ENCODE data around the gene KCNK7. TPM values are rescaled to one million over a fixed set of nuclear protein-coding genes. Genes with fewer than 3 reads are reported as not detected.

The KCNK7 gene
- total RNA-seq, 6 donors from 2014 or later, result 0.59 to 3.7 (median 1.7) TPM; not detected in 1

GRCh38 chr11:65627202-65627601 lies 31.6 kb upstream of the KCNK7 start:
- ATAC-seq (ENCODE audit: low FRiP score in 2 of 2), result no peak
- TF ChIP-seq POLR2A (IDR thresholded peaks at IDR 0.05) (no peak), EP300 (IDR thresholded peaks at IDR 0.05) (no peak), POLR2AphosphoS5 (IDR thresholded peaks at IDR 0.05) (no peak)
- TF ChIP-seq, protein P1, sequence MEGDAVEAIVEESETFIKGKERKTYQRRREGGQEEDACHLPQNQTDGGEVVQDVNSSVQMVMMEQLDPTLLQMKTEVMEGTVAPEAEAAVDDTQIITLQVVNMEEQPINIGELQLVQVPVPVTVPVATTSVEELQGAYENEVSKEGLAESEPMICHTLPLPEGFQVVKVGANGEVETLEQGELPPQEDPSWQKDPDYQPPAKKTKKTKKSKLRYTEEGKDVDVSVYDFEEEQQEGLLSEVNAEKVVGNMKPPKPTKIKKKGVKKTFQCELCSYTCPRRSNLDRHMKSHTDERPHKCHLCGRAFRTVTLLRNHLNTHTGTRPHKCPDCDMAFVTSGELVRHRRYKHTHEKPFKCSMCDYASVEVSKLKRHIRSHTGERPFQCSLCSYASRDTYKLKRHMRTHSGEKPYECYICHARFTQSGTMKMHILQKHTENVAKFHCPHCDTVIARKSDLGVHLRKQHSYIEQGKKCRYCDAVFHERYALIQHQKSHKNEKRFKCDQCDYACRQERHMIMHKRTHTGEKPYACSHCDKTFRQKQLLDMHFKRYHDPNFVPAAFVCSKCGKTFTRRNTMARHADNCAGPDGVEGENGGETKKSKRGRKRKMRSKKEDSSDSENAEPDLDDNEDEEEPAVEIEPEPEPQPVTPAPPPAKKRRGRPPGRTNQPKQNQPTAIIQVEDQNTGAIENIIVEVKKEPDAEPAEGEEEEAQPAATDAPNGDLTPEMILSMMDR (IDR thresholded peaks at IDR 0.05), result no peak
- H3K36me3 ChIP-seq, result peaks cover 54 to 98% (median 88%) of the 10 kb centered on the region in 4 donors

DNA sequence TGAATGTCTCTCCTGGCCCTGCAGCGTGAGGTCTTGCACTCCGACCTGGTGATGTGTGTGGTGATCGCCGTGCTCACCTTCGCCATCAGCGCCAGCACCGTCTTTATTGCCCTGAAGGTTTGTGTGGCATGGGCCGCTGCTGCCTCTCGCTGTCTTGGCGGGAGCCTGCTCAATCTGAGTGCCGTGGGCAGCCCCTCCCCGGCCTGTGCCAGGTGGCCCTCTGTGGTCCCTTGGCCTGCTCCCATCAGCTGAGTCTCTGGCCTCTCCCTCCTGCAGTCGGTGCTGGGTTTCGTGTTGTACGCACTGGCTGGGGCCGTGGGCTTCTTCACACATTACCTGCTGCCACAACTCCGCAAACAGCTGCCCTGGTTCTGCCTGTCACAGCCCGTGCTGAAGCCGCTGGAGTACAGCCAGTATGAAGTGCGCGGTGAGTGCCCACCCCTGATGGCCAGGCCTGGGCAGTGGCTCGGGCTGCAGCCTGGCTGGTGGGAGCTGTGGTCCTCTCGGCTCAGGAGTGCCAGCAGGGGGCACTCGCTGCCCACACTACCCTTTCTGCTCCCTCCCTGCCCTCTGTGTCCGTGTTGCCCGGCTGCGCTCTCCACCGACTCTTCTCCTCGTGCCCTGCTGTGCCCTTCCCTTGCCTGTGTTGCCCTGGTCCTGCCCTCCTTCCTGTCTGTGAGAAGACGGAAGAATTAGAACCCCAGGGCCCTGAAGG lies 30.2 kb upstream of the KCNK7 start:
- Histone ChIP-seq H3K27me3 (no peaks in the 10 kb centered on the region), H3K9me3 (no peaks in the 10 kb centered on the region), H3K36me3 (peaks cover 52 to 98% (median 84%) of the 10 kb centered on the region in 4 donors), H3K4me1 (peaks cover 0 to 11% (median 6%) of the 10 kb centered on the region in 4 donors), H3K27ac (peak overlapping the region in 2 of 4 donors; percentile 27 to 33), H3K4me3 (no peak overlapping the region)
- DNase-seq (peak; percentile 71 to 84), ATAC-seq (ENCODE audit: low FRiP score in 2 of 2) (peak; percentile 63 to 78)
- WGBS, 2 donors, result 58 to 65% methylated on average over 26 to 27 of the region's 30 CpGs
- TF ChIP-seq, protein P1 (IDR thresholded peaks at IDR 0.05), result peak; percentile 65 to 90 (median 85)
- no peak for TF ChIP-seq EP300 (IDR thresholded peaks at IDR 0.05)

More at GRCh38 chr11:65627202-65627601, 31.6 kb upstream of the KCNK7 start:
- Histone ChIP-seq H3K9me3 (no peaks in the 10 kb centered on the region), H3K4me1 (peaks cover 0 to 10% (median 5%) of the 10 kb centered on the region in 4 donors), H3K27me3 (no peaks in the 10 kb centered on the region), H3K4me3 (no peak overlapping the region), H3K27ac (no peak overlapping the region)
- DNase-seq, result peak in 1 of 2 donors; percentile 52
- WGBS, 2 donors, result 96% methylated on average over 13 of the region's 13 CpGs

GRCh38 chr11:65624931-65625627 lies 29.5 kb upstream of the KCNK7 start:
- Histone ChIP-seq H3K4me1 (peaks cover 0 to 14% (median 6%) of the 10 kb centered on the region in 4 donors), H3K9me3 (no peaks in the 10 kb centered on the region), H3K27ac (no peak overlapping the region), H3K36me3 (peaks cover 45 to 98% (median 84%) of the 10 kb centered on the region in 4 donors), H3K27me3 (no peaks in the 10 kb centered on the region), H3K4me3 (no peak overlapping the region)
- TF ChIP-seq POLR2AphosphoS5 (IDR thresholded peaks at IDR 0.05) (no peak), POLR2A (IDR thresholded peaks at IDR 0.05) (no peak), EP300 (IDR thresholded peaks at IDR 0.05) (no peak)
- TF ChIP-seq, protein P1 (IDR thresholded peaks at IDR 0.05), result no peak
- DNase-seq, result peak in 1 of 2 donors; percentile 67
- ATAC-seq (ENCODE audit: low FRiP score in 2 of 2), result no peak
- WGBS, 2 donors, result 93% methylated on average over 29 of the region's 30 CpGs; no CpG with 5 or more reads in 1 of the 2 donors

GRCh38 chr11:65623852-65624616 lies 28.4 kb upstream of the KCNK7 start:
- no peak for TF ChIP-seq POLR2AphosphoS5 (IDR thresholded peaks at IDR 0.05)
- TF ChIP-seq EP300 (IDR thresholded peaks at IDR 0.05), result no peak
- TF ChIP-seq POLR2A (IDR thresholded peaks at IDR 0.05), result no peak
- TF ChIP-seq, protein P1 (IDR thresholded peaks at IDR 0.05), result no peak
- no peaks in the 10 kb centered on the region for H3K27me3 ChIP-seq
- H3K36me3 ChIP-seq, result peaks cover 40 to 98% (median 84%) of the 10 kb centered on the region in 4 donors
- no peak for ATAC-seq (ENCODE audit: low FRiP score in 2 of 2)
- no peak overlapping the region for H3K27ac ChIP-seq
- H3K4me3 ChIP-seq, result no peak overlapping the region
- peak in 1 of 2 donors; percentile 61 for DNase-seq
- peaks cover 0 to 17% (median 6%) of the 10 kb centered on the region in 4 donors for H3K4me1 ChIP-seq
- 90 to 95% methylated on average over 18 to 22 of the region's 25 CpGs for WGBS, 2 donors
- H3K9me3 ChIP-seq, result no peaks in the 10 kb centered on the region
